ENCODE results near the gene POP5.
"Not testable (repeated sequence)": the region's sequence is repeated elsewhere in the genome, so short reads cannot be mapped to it uniquely, and the experiment has no call there.

Gene POP5

GRCh38 chr12:120536064-120536791 is 45.0 kb downstream of the POP5 start:
- DNase-seq (ENCODE audit: low spot score) = no peak

GRCh38 chr12:120534703-120535655 is 46.2 kb downstream of the POP5 start:
- DNase-seq (ENCODE audit: low spot score) = no peak

GRCh38 chr12:120534203-120534702 is 46.9 kb downstream of the POP5 start, which contains the start of gene RNF10:
Gene RNF10 (plus strand): TSS chr12:120534356. CDS start chr12:120534812, 456 bp downstream.
- peak; percentile 92 for DNase-seq (ENCODE audit: low spot score)

- DNase-seq (ENCODE audit: low spot score) = no peak
Measured at GRCh38 chr12:120532701-120533238, 48.4 kb downstream of the POP5 start.

- not testable (repeated sequence) for DNase-seq (ENCODE audit: low spot score)
Measured at GRCh38 chr12:120530418-120530761, 50.8 kb downstream of the POP5 start.

GRCh38 chr12:120529641-120530417 is 51.4 kb downstream of the POP5 start:
- no peak for DNase-seq (ENCODE audit: low spot score)

GRCh38 chr12:120528861-120529525 is 52.2 kb downstream of the POP5 start, which contains the start of gene COQ5:
Gene COQ5 (minus strand): TSS chr12:120529158. CDS start chr12:120529141, 17 bp downstream.
- peak; percentile 83 for DNase-seq (ENCODE audit: low spot score)

Data from kidney capillary endothelial cell (primary cell).